SK-N-SH (cell line): ENCODE data around the gene PARP8. TPM values are rescaled to one million over a fixed set of nuclear protein-coding genes. Genes with fewer than 3 reads are reported as not detected.

Experiments used
- CTCF ChIA-PET: fragments of 300-600, 350-600 bp; formaldehyde crosslinking; extraction: SDS; loops from one replicate; lab custom pipeline; 2021; lab: Yijun Ruan, JAX
- POLR2A ChIA-PET: fragments of 350-600 bp; sonication (Branson Sonifier 250); formaldehyde crosslinking; extraction: SDS; loops from one replicate; lab custom pipeline; 2020; ENCODE audit warnings: antibody characterized with exemption, inconsistent platforms; lab: Yijun Ruan, JAX
- DNase-seq: peaks from one replicate; pipeline ENCODE4 v3.0.0; 2012
- H2AFZ ChIP-seq: fragments of 200-600 bp; sonication (generic); 2 replicates; pipeline ENCODE4 v1.8.1; 2016; ENCODE audit warnings: antibody characterized with exemption, mild to moderate bottlenecking, low read depth
- H3F3A ChIP-seq: fragments of 200-600 bp; sonication (generic); replicated peaks from 2 replicates; pipeline ENCODE3; 2016; ENCODE audit warnings: antibody characterized with exemption, mild to moderate bottlenecking; ENCODE audit not compliant: insufficient read depth
- H3K27ac ChIP-seq, 2 experiments: fragments of 200-500 bp in 1 of 2; fragments of 200-600 bp in 1 of 2; sonication (Bioruptor generic) in 1 of 2; sonication (generic), shearing (Covaris generic) in 1 of 2; 2 replicates each; pipeline versions ENCODE4 v1.5.1 to v1.6.1; 2014 to 2016; ENCODE audit warnings: low read depth in 2 of 2, inconsistent platforms in 1 of 2, low read length in 1 of 2, mild to moderate bottlenecking in 1 of 2, mixed read lengths in 1 of 2
- H3K27me3 ChIP-seq: fragments of 200-600 bp; sonication (generic), shearing (Covaris generic); 2 replicates; pipeline ENCODE4 v1.6.1; 2016; ENCODE audit warnings: mixed run types; ENCODE audit not compliant: insufficient read depth
- H3K36me3 ChIP-seq, 2 experiments: fragments of 200-500 bp in 1 of 2; fragments of 200-600 bp in 1 of 2; sonication (Bioruptor generic) in 1 of 2; sonication (generic) in 1 of 2; replicated peaks in 1 of 2; 2 replicates each; pipeline versions ENCODE3 to v1.5.1; 2014 to 2016; ENCODE audit warnings: low read length in 1 of 2, mild to moderate bottlenecking in 1 of 2; ENCODE audit not compliant: insufficient read depth in 2 of 2, control insufficient read depth in 1 of 2
- H3K4me1 ChIP-seq, 2 experiments: fragments of 200-500 bp in 1 of 2; fragments of 200-600 bp in 1 of 2; sonication (Bioruptor generic) in 1 of 2; sonication (generic), shearing (Covaris generic) in 1 of 2; 2 replicates each; pipeline versions ENCODE4 v1.5.1 to v1.6.1; 2014 to 2016; ENCODE audit warnings: low read depth in 1 of 2, low read length in 1 of 2, mixed run types in 1 of 2; ENCODE audit not compliant: insufficient read depth in 2 of 2, control insufficient read depth in 1 of 2
- H3K4me2 ChIP-seq: fragments of 200-600 bp; sonication (generic), shearing (Covaris generic); 2 replicates; pipeline ENCODE4 v1.6.1; 2017; ENCODE audit warnings: mixed run types
- H3K4me3 ChIP-seq, 2 experiments: fragments of 200-500 bp in 1 of 2; fragments of 200-600 bp in 1 of 2; sonication (Bioruptor generic) in 1 of 2; sonication (generic), shearing (Covaris generic) in 1 of 2; 2 replicates each; pipeline versions ENCODE4 v1.5.1 to v1.8.1; 2014 to 2016; ENCODE audit warnings: low read depth in 2 of 2, inconsistent platforms in 1 of 2, low read length in 1 of 2, mild to moderate bottlenecking in 1 of 2, mixed read lengths in 1 of 2, moderate library complexity in 1 of 2
- H3K79me2 ChIP-seq: fragments of 200-600 bp; sonication (generic); 2 replicates; pipeline ENCODE4 v1.8.1; 2017; ENCODE audit warnings: mild to moderate bottlenecking; ENCODE audit not compliant: insufficient read depth
- H3K9ac ChIP-seq: fragments of 200-600 bp; sonication (generic); 2 replicates; pipeline ENCODE4 v1.6.1; 2017; ENCODE audit warnings: mixed run types
- H3K9me2 ChIP-seq: fragments of 200-600 bp; sonication (generic); 2 replicates; pipeline ENCODE4 v1.6.1; 2017; ENCODE audit warnings: mixed run types
- H3K9me3 ChIP-seq: fragments of 200-600 bp; sonication (generic); 2 replicates; pipeline ENCODE4 v1.6.1; 2017; ENCODE audit warnings: mixed run types, mild to moderate bottlenecking, moderate library complexity
- H4K20me1 ChIP-seq: fragments of 200-600 bp; sonication (generic); 2 replicates; pipeline ENCODE4 v1.6.1; 2017; ENCODE audit warnings: mild to moderate bottlenecking, mixed run types; ENCODE audit not compliant: insufficient read depth
- EP300 ChIP-seq, 2 experiments: IDR thresholded peaks; 2 replicates each; pipeline versions ENCODE4 v1.4.0 to v1.6.1; 2012; ENCODE audit warnings: borderline replicate concordance in 1 of 2, low read depth in 1 of 2, low read length in 1 of 2
- FOXJ3 ChIP-seq: sonication (generic); formaldehyde crosslinking; IDR thresholded peaks from 2 replicates; pipeline ENCODE4 v1.5.1; 2020; ENCODE audit warnings: mild to moderate bottlenecking, missing genetic modification reagents
- FOXM1 ChIP-seq: IDR thresholded peaks from 2 replicates; pipeline ENCODE4 v1.4.0; 2012; ENCODE audit warnings: low read depth, mild to moderate bottlenecking
- NFIC ChIP-seq: IDR thresholded peaks from 2 replicates; pipeline ENCODE4 v1.4.0; 2012; ENCODE audit warnings: borderline replicate concordance
- NRF1 ChIP-seq: IDR thresholded peaks from 2 replicates; pipeline ENCODE4 v1.6.1; 2012; ENCODE audit warnings: low read depth, mild to moderate bottlenecking, low read length
- POLR2AphosphoS5 ChIP-seq: IDR thresholded peaks from 2 replicates; pipeline ENCODE4 v1.6.1; 2012; ENCODE audit warnings: low read depth, low read length
- RAD21 ChIP-seq: IDR thresholded peaks from 2 replicates; pipeline ENCODE4 v1.6.1; 2012; ENCODE audit warnings: mild to moderate bottlenecking, low read length
- RFX5 ChIP-seq: IDR thresholded peaks from 2 replicates; pipeline ENCODE4 v1.6.1; 2012; ENCODE audit warnings: mild to moderate bottlenecking, improper control_type of control experiment, low read length
- RXRA ChIP-seq: IDR thresholded peaks from 2 replicates; pipeline ENCODE4 v1.4.0; 2012; ENCODE audit warnings: low read depth, mild to moderate bottlenecking, borderline replicate concordance
- SIN3A ChIP-seq: IDR thresholded peaks from 2 replicates; pipeline ENCODE4 v1.6.1; 2012; ENCODE audit warnings: low read depth, mild to moderate bottlenecking, low read length, moderate library complexity, borderline replicate concordance
- YY1 ChIP-seq: IDR thresholded peaks from 2 replicates; pipeline ENCODE4 v1.4.0; 2012; ENCODE audit warnings: low read depth, mild to moderate bottlenecking
- WGBS: methylation state at CpG from one replicate; pipeline ENCODE4 v1.1.6; 2017; ENCODE audit warnings: low lambda C conversion rate; 5-methylcytosine and 5-hydroxymethylcytosine counted together
- polyA plus RNA-seq, 3 experiments: library from polyadenylated mRNA; depleted of rRNA; stranded (reverse); fragments of >200 nt; gene quantifications; 2 replicates each; pipeline ENCODE4 v1.2.3, GENCODE V29; 2012
- TF ChIP-seq, protein P1 (sequence below): fragments of 150-350 bp; IDR thresholded peaks from 2 replicates; pipeline ENCODE4 v1.6.1; 2016; ENCODE audit warnings: mild to moderate bottlenecking, low read depth, low read length
- TF ChIP-seq, protein P2 (sequence below): fragments of 200-600 bp; sonication (generic); IDR thresholded peaks from 2 replicates; pipeline ENCODE4 v1.6.1; 2017; ENCODE audit warnings: antibody characterized with exemption, mild to moderate bottlenecking, moderate library complexity
- TF ChIP-seq, protein P3 (sequence below): IDR thresholded peaks from 2 replicates; pipeline ENCODE4 v1.4.0; 2012; ENCODE audit warnings: low read depth, borderline replicate concordance
- TF ChIP-seq, protein P4 (sequence below): fragments of 150-350 bp; IDR thresholded peaks from 2 replicates; pipeline ENCODE4 v1.6.1; 2017; ENCODE audit warnings: antibody characterized with exemption, low read length, low read depth, borderline replicate concordance
- TF ChIP-seq, protein P5 (sequence below): IDR thresholded peaks from 2 replicates; pipeline ENCODE4 v1.4.0; 2012; ENCODE audit warnings: low read depth

PARP8 gene
- polyA plus RNA-seq, 1 of the 3 experiments (the other 2 are of a cell fraction) = 6.2 TPM

DNA sequence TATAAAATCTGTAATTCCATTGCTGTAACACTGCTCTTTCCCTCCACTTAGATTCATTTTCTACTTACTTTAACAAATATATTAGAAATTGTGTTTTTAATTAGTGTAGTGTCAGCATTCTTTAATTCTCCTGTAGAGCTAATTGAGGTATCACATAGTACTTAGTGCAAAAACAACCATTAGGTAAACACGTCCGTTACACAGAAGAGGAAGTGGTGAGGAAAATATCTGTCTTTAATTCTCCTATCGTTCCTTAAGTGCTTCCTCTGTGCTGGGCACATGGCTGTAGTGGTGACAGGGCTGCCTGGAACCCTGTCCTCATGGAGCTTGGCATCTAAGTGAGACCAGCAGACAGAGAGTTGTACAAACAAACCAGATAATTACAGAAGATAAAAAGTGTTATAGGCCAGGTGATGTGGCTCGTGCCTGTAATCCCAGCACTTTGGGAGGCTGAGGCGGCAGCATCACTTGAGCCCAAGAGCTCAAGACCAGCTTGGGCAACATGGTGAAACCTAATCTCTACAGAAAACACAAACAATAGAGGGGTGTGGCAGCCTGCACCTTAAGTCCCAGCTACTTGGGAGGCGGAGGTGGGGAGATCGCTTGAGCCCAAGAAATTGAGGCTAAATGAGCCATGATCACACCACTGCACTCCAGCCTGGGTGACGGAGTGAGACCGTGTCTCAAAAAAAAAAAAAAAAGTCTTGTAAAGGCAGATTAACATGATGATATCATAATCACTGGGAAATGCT, 36.4 kb downstream of the PARP8 start:
- H3K9me2 ChIP-seq = no peaks in the 10 kb centered on the region
- no peaks in the 10 kb centered on the region for H3K27me3 ChIP-seq
- H3K27ac ChIP-seq = no peak overlapping the region
- peaks cover 0 to 7% of the 10 kb centered on the region in 2 experiments; a peak in 1 of 4 replicates for H3K4me1 ChIP-seq
- H3F3A ChIP-seq = no peaks in the 10 kb centered on the region
- no peaks in the 10 kb centered on the region for H4K20me1 ChIP-seq
- ChIA-PET POLR2A (no interaction called here), CTCF (no interaction called here)
- no peak overlapping the region for H2AFZ ChIP-seq
- no peak overlapping the region for H3K4me3 ChIP-seq
- no peak overlapping the region for H3K9ac ChIP-seq
- TF ChIP-seq EP300 (IDR thresholded peaks at IDR 0.05; ENCODE audit: borderline replicate concordance in 1 of 2, low read depth in 1 of 2, low read length in 1 of 2) = no peak
- TF ChIP-seq RXRA = no peak
- TF ChIP-seq, protein P1, sequence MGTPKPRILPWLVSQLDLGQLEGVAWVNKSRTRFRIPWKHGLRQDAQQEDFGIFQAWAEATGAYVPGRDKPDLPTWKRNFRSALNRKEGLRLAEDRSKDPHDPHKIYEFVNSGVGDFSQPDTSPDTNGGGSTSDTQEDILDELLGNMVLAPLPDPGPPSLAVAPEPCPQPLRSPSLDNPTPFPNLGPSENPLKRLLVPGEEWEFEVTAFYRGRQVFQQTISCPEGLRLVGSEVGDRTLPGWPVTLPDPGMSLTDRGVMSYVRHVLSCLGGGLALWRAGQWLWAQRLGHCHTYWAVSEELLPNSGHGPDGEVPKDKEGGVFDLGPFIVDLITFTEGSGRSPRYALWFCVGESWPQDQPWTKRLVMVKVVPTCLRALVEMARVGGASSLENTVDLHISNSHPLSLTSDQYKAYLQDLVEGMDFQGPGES = no peak
- TF ChIP-seq YY1 = no peak
- TF ChIP-seq FOXJ3 (CRISPR knock-in tag) = no peak
- TF ChIP-seq NRF1 = no peak
- no peak for TF ChIP-seq POLR2AphosphoS5
- no peak for TF ChIP-seq SIN3A
- TF ChIP-seq, protein P2, sequence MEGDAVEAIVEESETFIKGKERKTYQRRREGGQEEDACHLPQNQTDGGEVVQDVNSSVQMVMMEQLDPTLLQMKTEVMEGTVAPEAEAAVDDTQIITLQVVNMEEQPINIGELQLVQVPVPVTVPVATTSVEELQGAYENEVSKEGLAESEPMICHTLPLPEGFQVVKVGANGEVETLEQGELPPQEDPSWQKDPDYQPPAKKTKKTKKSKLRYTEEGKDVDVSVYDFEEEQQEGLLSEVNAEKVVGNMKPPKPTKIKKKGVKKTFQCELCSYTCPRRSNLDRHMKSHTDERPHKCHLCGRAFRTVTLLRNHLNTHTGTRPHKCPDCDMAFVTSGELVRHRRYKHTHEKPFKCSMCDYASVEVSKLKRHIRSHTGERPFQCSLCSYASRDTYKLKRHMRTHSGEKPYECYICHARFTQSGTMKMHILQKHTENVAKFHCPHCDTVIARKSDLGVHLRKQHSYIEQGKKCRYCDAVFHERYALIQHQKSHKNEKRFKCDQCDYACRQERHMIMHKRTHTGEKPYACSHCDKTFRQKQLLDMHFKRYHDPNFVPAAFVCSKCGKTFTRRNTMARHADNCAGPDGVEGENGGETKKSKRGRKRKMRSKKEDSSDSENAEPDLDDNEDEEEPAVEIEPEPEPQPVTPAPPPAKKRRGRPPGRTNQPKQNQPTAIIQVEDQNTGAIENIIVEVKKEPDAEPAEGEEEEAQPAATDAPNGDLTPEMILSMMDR = no peak
- TF ChIP-seq FOXM1 = no peak
- no peak for TF ChIP-seq RAD21
- TF ChIP-seq, protein P3, sequence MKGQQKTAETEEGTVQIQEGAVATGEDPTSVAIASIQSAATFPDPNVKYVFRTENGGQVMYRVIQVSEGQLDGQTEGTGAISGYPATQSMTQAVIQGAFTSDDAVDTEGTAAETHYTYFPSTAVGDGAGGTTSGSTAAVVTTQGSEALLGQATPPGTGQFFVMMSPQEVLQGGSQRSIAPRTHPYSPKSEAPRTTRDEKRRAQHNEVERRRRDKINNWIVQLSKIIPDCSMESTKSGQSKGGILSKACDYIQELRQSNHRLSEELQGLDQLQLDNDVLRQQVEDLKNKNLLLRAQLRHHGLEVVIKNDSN = no peak
- TF ChIP-seq, protein P4, sequence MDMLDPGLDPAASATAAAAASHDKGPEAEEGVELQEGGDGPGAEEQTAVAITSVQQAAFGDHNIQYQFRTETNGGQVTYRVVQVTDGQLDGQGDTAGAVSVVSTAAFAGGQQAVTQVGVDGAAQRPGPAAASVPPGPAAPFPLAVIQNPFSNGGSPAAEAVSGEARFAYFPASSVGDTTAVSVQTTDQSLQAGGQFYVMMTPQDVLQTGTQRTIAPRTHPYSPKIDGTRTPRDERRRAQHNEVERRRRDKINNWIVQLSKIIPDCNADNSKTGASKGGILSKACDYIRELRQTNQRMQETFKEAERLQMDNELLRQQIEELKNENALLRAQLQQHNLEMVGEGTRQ = no peak
- TF ChIP-seq, protein P5, sequence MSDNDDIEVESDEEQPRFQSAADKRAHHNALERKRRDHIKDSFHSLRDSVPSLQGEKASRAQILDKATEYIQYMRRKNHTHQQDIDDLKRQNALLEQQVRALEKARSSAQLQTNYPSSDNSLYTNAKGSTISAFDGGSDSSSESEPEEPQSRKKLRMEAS = no peak
- no peak for TF ChIP-seq NFIC
- no peak for TF ChIP-seq RFX5
- no peaks in the 10 kb centered on the region for H3K36me3 ChIP-seq
- DNase-seq = no peak
- WGBS = 89% methylated on average over 9 of the region's 9 CpGs
- H3K4me2 ChIP-seq = no peak overlapping the region
- H3K79me2 ChIP-seq = no peaks in the 10 kb centered on the region
- no peaks in the 10 kb centered on the region for H3K9me3 ChIP-seq
